Measurements from ENCODE around the gene SH3BGRL3.

GRCh38 chr1:26314501-26314900, 34.6 kb downstream of the SH3BGRL3 start:
- TF ChIP-seq EZH2 (IDR thresholded peaks at IDR 0.05) (no peak), POLR2AphosphoS5 (IDR thresholded peaks at IDR 0.05; ENCODE audit: borderline replicate concordance, low read depth, low read length) (no peak)

Data from SK-N-MC (cell line).